ENCODE measurements around the gene FBN1. TPM values are rescaled to one million over a fixed set of nuclear protein-coding genes. Genes with fewer than 3 reads are reported as not detected.

The FBN1 gene
- total RNA-seq, 1 experiment from 2014 or later, result 5.2 TPM

DNA sequence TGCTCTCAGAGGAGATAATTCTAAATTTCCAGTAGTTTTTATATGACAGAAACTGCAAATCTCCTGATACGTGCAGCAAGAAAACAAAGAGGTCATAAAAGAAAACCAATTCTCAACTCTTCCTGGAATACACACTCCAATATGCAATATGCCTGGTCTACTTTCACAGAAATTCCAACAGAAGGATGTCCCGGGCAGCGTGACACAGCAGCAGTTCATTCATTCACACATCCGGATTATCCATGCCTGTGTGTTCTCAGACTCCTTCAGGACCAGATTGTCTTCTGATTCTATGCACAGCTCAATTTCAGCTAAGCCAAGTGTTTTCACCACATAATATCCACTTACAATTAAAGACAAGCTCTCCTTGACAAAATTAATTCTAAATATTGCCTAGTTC lies 64.3 kb downstream of the FBN1 start:
- no peaks in the 10 kb centered on the region; the same call in 1 of the 2 replicates for H3K4me1 Mint-ChIP-seq
- no peak overlapping the region for H3K27ac Mint-ChIP-seq
- DNase-seq (ENCODE audit: low spot score) (no peak), ATAC-seq (no peak)
- H3K9me3 Mint-ChIP-seq, result 0 out of 2 replicates have a peak, but pooled peaks cover under 1% of the 10 kb centered on the region
- no peak for TF ChIP-seq FOXJ3 (CRISPR knock-in tag; IDR thresholded peaks at IDR 0.05; ENCODE audit: borderline replicate concordance)
- H3K36me3 Mint-ChIP-seq, result no peaks in the 10 kb centered on the region
- no peaks in the 10 kb centered on the region for H3K27me3 Mint-ChIP-seq (ENCODE audit: low read depth)
- no peak overlapping the region for H3K4me3 Mint-ChIP-seq
- ChIA-PET POLR2A (no interaction called here), CTCF (no interaction called here)

DNA sequence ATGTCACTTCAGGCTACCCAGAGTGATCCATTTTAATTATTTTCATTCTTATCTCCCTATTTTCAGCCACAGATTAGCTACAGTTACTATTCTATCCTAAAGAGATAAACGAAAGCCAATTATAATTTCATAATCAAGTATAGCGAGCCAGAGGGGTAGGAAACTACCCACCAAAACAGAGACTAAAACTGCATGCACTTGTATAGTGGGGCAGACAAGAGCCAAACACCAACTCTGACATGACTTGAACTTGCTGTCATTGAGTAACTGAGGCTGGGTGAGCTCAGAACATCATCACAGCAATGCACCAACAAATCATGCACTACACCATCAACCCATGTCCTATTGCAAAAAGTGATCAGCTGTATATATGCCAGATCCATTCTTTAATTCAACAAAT lies 64.8 kb downstream of the FBN1 start:
- ChIA-PET CTCF (no interaction called here), POLR2A (no interaction called here)
- H3K36me3 Mint-ChIP-seq, result no peaks in the 10 kb centered on the region
- 0 out of 2 replicates have a peak, but pooled peaks cover 3% of the 10 kb centered on the region for H3K9me3 Mint-ChIP-seq
- H3K4me3 Mint-ChIP-seq, result no peak overlapping the region
- no peak for TF ChIP-seq EMX1 (CRISPR knock-in tag; IDR thresholded peaks at IDR 0.05)
- TF ChIP-seq, protein P1, sequence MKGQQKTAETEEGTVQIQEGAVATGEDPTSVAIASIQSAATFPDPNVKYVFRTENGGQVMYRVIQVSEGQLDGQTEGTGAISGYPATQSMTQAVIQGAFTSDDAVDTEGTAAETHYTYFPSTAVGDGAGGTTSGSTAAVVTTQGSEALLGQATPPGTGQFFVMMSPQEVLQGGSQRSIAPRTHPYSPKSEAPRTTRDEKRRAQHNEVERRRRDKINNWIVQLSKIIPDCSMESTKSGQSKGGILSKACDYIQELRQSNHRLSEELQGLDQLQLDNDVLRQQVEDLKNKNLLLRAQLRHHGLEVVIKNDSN (CRISPR knock-in tag; IDR thresholded peaks at IDR 0.05), result no peak
- TF ChIP-seq NR2C2 (CRISPR knock-in tag; IDR thresholded peaks at IDR 0.05), result no peak
- no peak for TF ChIP-seq PRRX2 (CRISPR knock-in tag; IDR thresholded peaks at IDR 0.05)
- ATAC-seq (no peak), DNase-seq (ENCODE audit: low spot score) (no peak)
- no peaks in the 10 kb centered on the region for H3K4me1 Mint-ChIP-seq
- H3K27me3 Mint-ChIP-seq (ENCODE audit: low read depth), result no peaks in the 10 kb centered on the region
- H3K27ac Mint-ChIP-seq, result no peak overlapping the region

- H3K27ac Mint-ChIP-seq, result no peak overlapping the region
- TF ChIP-seq, protein P2, sequence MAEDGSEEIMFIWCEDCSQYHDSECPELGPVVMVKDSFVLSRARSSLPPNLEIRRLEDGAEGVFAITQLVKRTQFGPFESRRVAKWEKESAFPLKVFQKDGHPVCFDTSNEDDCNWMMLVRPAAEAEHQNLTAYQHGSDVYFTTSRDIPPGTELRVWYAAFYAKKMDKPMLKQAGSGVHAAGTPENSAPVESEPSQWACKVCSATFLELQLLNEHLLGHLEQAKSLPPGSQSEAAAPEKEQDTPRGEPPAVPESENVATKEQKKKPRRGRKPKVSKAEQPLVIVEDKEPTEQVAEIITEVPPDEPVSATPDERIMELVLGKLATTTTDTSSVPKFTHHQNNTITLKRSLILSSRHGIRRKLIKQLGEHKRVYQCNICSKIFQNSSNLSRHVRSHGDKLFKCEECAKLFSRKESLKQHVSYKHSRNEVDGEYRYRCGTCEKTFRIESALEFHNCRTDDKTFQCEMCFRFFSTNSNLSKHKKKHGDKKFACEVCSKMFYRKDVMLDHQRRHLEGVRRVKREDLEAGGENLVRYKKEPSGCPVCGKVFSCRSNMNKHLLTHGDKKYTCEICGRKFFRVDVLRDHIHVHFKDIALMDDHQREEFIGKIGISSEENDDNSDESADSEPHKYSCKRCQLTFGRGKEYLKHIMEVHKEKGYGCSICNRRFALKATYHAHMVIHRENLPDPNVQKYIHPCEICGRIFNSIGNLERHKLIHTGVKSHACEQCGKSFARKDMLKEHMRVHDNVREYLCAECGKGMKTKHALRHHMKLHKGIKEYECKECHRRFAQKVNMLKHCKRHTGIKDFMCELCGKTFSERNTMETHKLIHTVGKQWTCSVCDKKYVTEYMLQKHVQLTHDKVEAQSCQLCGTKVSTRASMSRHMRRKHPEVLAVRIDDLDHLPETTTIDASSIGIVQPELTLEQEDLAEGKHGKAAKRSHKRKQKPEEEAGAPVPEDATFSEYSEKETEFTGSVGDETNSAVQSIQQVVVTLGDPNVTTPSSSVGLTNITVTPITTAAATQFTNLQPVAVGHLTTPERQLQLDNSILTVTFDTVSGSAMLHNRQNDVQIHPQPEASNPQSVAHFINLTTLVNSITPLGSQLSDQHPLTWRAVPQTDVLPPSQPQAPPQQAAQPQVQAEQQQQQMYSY (CRISPR knock-in tag; IDR thresholded peaks at IDR 0.05), result no peak
- no peak for TF ChIP-seq E2F4 (CRISPR knock-in tag; IDR thresholded peaks at IDR 0.05; ENCODE audit: borderline replicate concordance, low read depth)
- no peak for TF ChIP-seq OVOL2 (CRISPR knock-in tag; IDR thresholded peaks at IDR 0.05; ENCODE audit: borderline replicate concordance)
- TF ChIP-seq, protein P3, sequence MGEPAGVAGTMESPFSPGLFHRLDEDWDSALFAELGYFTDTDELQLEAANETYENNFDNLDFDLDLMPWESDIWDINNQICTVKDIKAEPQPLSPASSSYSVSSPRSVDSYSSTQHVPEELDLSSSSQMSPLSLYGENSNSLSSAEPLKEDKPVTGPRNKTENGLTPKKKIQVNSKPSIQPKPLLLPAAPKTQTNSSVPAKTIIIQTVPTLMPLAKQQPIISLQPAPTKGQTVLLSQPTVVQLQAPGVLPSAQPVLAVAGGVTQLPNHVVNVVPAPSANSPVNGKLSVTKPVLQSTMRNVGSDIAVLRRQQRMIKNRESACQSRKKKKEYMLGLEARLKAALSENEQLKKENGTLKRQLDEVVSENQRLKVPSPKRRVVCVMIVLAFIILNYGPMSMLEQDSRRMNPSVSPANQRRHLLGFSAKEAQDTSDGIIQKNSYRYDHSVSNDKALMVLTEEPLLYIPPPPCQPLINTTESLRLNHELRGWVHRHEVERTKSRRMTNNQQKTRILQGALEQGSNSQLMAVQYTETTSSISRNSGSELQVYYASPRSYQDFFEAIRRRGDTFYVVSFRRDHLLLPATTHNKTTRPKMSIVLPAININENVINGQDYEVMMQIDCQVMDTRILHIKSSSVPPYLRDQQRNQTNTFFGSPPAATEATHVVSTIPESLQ (CRISPR knock-in tag; IDR thresholded peaks at IDR 0.05), result no peak
- TF ChIP-seq NFYB (CRISPR knock-in tag; conservative IDR thresholded peaks at IDR 0.05; ENCODE audit: low read depth), result no peak
- TF ChIP-seq FOXK1 (CRISPR knock-in tag; IDR thresholded peaks at IDR 0.05), result no peak
- no peak for TF ChIP-seq ZBTB21 (CRISPR knock-in tag; IDR thresholded peaks at IDR 0.05; ENCODE audit: borderline replicate concordance)
- TF ChIP-seq ERG (CRISPR knock-in tag; IDR thresholded peaks at IDR 0.05), result no peak
- no peak for TF ChIP-seq GRHL2 (CRISPR knock-in tag; IDR thresholded peaks at IDR 0.05; ENCODE audit: insufficient replicate concordance, severe bottlenecking)
- TF ChIP-seq MAX (CRISPR knock-in tag; IDR thresholded peaks at IDR 0.05), result no peak
- TF ChIP-seq STAT6 (CRISPR knock-in tag; conservative IDR thresholded peaks at IDR 0.05; ENCODE audit: low read depth), result no peak
- TF ChIP-seq MXD4 (CRISPR knock-in tag; IDR thresholded peaks at IDR 0.05; ENCODE audit: borderline replicate concordance), result no peak
- TF ChIP-seq JAZF1 (CRISPR knock-in tag; IDR thresholded peaks at IDR 0.05), result no peak
- H3K27me3 Mint-ChIP-seq (ENCODE audit: low read depth), result no peaks in the 10 kb centered on the region
- DNase-seq (ENCODE audit: low spot score), result no peak
- no peak overlapping the region for H3K4me3 Mint-ChIP-seq
- POLR2A ChIA-PET, result no interaction called here
- no peak for ATAC-seq
- H3K9me3 Mint-ChIP-seq, result 0 out of 2 replicates have a peak, but pooled peaks cover 3% of the 10 kb centered on the region
- CTCF ChIA-PET, result no interaction called here
- H3K36me3 Mint-ChIP-seq, result no peaks in the 10 kb centered on the region
- no peaks in the 10 kb centered on the region for H3K4me1 Mint-ChIP-seq
Observed at GRCh38 chr15:48579945-48580671, 65.4 kb downstream of the FBN1 start.

All from WTC11 (cell line).